NK-92 (cell line): Measurements from ENCODE around the gene NOTCH2.

Experiments used
- DNase-seq: peaks from one replicate; lab custom pipeline; 2025; ENCODE audit not compliant: unreplicated experiment; lab: John Stamatoyannopoulos, UW

NOTCH2 gene

DNA sequence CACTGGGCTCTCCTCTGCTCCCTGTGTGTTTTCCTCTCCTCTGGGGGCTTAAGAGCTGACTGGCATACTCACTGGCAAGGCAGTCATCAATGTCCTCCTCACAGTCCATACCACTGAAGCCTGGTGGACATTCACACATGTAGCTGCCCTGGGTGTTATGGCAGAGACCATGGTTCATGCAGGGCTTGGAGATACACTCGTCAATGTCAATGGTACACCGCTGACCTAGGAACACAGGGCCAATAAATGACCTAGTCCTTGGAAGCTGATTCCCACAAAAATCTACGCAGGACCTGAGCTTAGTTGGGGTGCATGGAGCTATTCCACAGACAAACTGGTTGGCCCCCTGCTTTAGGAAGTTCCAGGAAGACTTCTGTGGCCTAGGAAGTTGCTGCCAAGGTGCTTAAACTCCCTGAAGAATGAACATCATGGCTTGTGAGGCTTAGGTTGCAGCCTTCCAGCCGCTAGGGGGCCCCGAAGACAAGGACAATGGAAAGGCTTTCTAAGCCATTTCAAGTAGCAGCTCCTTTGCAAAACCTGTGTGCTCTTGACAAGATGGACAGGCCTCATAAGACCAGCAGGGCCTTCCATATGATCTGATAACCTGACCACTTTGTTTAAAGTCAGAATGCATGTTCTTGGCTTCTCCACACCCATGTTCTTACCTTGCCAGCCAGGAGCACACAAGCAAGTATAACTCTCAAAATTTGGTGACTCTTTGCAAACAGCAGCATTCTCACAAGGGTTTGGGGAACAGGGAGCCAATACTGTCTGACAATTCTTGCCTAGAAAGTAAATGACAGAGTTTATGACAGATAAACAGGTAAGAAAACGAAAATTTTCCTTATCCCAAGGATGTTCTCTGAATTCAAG is 120.9 kb downstream of the NOTCH2 start:
- no peak for DNase-seq

DNA sequence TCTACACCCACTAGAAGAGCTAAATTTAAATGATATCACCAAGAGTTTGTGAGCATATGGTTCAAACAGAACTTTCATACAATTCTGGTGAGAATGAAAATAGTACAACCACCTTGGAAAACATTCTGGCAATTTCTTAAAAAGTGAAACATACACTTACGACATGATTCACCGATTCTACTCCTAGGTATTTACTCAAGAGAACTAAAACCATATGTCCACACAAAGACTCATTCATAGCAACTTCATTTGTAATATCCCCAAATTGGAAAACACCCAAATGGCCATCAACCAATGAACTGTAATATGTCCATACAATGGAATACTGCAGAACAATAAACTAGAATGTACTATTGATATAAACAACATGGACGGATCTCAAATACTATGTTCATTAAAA is 122.0 kb downstream of the NOTCH2 start:
- DNase-seq: no peak

DNA sequence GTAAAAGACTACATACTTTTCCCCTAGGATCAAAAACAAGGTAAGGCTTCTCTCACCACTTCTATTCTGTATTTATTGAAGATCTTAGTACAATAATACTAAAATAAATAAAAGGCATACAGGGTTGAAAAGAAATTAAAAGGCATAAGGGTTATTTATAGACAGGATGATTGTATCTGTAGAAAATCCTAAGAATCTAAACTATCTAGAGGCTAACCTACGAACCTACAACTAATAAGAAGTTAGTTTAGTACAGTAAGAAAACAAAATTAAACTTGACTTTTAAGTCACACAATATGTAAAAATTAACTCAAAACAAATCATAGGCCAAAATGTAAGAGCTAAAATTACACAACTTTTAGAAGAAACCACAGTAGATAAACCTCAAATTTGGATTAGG is 122.7 kb downstream of the NOTCH2 start:
- DNase-seq: no peak

DNA sequence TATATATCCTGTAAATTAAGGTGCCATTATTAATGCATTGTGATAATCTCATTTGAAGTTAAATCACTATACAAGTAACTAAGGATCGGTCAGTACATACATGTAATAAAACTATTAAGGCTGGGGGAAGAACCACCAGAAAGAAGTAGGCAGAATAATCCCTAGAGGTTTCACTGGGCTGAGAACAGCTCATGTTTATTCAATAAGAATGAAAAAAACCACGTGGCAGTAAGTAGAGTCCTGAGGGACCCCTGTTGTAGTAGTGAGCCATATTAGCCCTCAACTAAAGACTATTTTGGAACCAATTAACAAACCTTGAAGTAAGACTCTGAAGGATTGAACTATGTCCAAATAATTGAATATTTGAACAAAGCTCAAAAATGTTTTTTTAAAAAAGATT is 126.2 kb downstream of the NOTCH2 start:
- DNase-seq: no peak

DNA sequence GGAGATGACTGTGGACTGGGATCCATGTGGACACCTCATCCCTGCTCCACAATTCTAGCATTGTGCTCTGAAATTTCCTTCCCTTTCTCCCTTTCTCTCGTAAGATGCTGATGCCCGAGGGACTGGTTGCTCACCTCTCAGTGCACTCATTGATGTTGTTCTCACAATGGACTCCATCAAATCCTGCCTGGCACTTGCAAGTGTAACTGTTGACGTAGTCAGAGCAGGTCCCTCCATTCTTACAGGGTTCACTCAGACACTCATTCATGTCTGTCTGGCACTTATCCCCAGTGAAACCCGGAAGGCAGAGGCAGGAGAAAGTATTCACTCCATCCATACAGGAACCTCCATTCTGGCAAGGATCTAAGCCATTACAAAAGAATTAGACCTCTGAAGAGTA is 128.1 kb downstream of the NOTCH2 start:
- no peak for DNase-seq

DNA sequence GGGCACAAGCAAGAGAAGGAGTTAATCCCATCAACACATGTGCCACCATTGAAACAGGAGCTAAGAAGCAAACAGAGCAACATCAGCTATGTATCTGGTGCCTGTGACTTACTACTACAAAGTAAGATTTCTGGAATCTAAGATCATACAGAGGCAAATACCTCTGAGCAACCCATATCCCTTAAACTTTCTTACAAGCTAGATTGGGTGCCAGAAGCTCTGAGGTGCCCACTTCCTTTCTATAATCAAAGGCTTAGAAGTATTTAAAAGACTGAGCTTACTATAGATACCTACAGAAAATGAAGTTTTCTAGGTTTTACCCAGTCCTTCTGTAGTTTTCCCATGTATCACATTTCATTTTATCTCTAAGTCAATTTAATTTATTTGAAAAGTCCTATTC is 128.8 kb downstream of the NOTCH2 start:
- DNase-seq: no peak

DNA sequence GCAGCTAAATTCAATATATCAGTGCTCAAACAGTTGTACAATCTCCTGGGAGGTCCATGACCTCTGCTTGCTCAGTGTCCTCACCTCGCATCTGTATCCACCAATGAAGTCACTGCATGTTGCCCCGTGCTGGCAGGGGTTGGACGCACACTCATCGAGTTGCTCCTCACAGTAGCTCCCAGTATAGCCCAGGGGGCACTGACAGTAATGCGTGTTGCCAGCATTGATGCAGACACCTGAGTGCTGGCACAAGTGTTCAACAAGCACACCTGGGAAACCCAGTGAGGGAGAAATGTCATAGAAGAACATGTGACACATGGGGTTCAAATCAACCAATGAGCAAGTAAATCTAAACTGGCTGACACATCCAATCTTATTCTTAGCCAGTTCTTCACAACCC is 132.3 kb downstream of the NOTCH2 start:
- DNase-seq: no peak

DNA sequence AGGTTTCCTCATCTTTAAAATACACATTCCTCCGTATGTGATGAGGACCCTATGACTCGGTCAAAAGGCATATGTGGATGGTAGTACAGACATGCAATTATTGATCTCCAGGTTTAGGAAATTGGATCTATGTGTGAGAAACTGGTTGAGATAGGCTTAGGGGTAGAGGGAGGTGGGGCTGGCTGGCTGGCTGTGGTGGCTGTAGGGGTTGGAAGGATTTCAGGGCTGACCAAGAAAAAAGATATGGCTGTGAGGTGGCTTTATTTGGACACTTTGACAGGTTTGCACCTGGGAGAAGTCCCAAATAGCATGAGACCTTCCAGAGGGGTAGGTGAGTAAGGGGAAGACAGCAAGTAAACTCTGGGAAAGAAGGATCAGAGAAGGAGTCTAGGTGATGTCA is 133.5 kb downstream of the NOTCH2 start:
- DNase-seq: no peak

DNA sequence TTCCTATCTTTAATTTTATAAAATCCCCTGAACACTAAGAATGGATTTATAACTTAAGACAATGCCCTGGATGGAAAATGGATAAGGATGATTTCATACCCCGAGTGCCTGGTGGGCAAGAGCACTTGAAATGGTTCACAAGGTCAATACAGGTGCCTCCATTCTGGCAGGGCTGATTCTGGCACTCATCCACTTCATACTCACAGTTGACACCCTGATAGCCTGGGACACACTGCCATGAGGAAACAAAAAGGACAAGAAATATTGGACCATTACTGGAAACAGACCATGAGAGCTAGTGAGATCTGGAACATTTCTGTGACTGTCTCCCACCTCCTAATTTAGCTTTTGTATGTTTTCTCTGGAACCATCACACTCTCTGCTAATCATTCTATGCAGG is 134.1 kb downstream of the NOTCH2 start:
- no peak for DNase-seq

DNA sequence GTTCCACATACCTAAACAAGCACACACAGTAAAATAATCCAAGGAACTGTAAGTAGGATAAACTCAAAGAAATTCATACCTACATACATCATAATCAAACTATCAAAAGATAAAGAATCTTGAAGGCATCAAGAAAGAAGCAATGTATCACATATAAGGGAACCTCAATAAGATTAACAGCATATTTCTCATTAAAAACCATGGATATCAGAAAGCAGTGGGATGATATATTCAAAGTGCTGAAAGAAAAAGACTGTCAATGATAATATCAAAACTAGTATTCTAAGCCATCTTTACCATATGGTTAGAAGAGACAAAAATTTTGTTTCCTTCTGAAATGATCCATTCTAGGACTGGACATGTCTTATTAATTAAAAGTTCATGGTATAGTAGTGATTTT is 136.1 kb downstream of the NOTCH2 start:
- DNase-seq: no peak

DNA sequence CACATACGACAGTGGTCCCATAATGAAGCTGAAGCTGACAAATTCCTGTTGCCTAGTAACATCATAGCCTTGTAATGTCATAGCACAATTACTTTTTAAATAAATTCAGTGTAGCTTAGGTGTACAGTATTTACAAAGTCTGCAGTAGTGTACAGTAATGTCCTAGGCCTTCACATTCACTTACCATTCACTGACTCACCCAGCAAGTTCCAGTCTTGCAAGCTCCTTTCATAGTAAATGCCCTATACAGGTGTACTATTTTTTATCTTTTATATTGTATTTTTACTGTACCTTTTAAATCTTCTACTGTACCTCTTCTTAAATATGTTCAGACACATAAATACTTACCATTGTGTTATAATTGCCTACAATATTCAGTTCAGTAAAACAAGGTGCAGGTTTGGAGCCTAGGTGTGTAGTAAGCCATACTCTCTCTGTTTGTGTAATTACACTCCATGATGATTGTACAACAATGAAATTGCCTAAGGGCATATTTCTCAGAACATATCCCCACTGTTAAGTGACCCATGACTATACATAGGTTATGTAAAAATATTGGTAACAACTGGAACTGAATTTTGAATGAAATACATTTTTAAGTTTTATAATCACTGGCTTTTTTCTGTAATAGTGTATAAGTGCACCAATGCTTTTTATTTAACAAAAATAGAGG is 139.7 kb downstream of the NOTCH2 start:
- DNase-seq: no peak

DNA sequence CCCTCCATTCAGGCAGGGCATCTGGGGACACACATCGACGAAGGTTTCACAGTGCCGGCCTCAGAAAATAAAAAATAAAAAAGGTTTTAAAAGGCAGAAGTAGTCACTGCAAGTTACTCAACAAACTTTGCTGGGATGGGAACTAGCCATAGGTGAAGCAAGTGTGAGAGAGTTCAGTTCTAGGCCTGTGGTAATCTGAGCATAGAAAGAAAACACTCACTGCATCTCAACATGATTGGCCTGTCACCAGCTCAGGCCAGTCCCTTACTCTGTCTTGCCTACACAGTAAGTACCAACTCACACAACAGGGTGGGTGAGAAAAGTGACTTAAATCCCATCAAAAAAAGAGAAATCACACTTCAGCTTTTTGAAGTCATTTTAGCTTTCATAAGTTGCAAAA is 142.9 kb downstream of the NOTCH2 start:
- DNase-seq: no peak

DNA sequence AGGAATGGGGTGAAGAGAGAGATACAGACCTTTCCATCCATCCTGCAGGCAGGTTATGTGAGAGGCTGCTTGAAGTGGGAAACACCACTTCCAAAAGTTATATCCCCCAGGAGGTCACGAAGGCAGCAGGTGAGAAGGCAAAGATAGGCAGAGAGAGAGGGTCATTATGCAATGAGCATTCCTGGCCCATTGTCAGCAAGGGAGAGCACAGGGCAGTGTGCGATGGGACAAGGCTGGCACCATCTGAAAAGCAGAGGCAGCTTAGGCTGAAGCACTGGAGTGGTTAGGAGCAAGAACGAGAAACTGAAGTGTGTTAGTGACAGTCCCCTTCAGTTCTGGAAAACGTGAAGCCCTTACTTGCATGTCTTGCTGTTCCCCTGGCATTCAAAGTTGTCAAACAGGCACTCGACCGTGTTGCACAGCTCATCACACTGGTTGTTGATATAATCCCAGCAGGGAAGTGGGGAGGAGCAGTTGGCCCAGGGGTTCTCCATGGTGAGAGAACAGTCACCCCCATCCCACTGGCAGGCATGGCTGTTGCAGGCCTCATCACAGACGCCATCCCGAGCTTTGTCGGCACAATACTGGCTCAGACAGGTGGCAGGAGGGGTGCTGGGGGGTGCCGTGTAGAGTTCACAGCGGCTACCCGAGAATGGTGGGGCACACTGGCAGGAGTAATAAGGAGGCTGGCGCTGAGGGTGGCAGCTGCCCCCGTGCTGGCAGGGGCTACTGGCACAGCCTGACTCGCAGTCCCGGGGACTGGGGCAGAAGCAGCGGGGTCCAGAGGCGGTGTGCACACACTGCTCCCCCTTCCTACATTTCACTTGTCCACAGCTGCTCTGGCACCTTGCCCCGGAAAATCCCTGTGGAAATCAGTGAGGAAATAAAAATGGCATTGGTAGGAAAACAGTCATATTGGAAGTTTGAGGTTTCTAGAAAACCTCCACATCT is 144.2 kb downstream of the NOTCH2 start:
- no peak for DNase-seq

DNA sequence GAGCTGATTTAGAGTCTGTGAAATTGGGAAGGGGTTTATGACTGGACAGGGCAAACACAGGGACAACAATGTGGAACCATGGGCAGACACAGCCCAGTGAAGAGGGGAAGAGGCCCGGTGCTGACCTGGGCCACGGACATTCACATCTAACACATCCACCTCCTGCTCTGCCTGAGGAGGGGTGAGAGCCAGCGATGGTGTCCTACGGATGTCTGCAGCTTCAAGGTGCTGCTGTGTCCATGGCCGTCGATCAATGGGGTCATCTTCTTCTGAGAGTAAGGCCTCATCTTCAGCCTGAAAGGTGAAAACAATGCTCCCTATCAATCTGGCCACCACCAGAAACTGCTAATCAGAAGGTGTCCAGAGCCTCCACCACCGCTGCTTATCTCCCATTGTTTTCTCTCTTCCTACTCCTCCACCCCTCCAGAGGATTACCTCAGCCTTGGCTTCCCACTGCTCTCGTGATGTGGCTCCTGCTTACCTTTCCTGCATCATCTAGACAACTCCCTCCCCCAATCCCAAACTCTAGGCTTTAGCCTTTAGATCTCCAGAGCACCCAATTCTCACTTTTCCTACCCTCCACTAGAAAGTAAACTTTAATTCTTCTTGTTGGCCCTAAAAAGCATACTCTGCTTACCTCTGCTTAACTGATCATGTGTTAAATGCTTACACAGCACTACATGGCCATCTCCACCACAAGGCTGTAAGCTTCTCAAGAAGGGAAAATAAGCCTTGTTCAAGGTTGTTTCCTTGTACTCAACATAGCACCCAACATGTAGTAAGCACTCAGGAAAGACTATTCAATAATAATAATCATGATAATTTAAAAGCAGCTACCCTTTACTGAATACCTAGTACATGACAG is 149.1 kb downstream of the NOTCH2 start:
- DNase-seq: no peak

DNA sequence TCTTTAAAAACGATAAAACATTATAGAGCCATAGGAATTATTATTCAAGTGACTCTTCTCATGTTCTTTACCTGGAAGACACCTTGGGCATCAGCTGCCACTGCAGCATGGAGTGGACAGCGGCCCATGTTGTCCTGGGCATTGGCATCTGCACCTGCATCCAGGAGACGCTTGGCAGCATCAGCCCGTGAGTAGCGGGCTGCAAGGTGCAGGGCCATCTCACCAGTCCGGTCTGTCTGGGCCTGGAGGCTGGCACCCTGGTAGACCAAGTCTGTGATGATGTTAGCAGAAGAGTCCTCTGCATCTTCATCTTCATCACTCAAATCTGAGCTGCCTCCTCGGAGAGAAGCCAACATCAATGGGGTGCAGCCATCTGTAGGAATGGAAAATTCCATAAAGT is 150.2 kb downstream of the NOTCH2 start:
- no peak for DNase-seq

DNA sequence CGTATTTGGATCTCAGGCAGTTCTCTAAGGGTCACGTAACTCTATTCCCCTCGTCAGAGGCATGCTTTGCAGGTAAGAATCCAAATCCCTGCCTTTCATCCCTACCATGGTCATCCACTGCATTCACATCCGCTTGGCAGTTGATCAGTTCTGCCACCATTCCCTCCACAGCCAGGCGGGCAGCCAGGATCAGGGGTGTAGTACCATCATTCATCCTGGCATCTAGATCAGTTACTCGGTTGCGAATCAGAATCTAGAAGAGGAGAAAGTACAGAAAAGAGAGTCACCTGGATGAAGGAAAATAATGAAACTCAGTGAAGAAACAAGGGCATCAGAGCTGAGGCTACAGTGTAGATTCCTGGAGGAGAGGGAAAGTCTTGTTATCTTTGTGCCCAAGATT is 151.2 kb downstream of the NOTCH2 start:
- no peak for DNase-seq

DNA sequence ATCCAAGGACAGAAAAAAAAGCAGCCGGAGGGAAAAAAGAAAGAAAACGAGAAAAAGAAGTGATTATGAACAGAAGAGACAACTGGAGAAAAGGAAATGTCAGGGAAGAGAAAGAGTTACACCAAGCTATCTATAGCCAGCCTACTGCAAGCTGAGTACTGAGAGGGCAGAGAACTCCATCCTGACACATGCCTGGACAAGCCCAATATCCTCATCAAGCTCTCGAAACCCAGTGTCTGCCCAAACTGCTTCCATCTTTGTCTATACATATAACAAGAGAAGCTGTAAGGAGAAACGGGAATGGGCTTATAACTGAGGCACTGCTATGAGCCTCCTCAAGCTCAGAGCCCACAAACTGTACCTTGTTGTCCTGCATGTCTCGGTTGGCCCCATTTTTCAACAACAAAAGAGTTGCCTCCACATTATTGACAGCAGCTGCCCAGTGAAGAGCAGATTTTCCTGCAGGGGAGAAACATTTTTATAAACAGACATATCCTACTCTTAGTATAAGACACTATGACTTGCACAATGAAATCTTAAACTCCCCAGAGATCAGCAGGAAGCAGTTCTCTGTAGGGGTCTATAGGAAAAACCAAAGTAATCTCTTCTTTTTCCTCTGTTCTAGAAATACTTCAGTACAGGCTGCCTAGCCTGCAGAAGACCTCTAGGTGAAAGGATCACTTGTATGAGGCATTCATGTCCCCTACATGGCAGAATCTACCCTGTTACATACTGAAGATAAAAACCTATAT is 152.0 kb downstream of the NOTCH2 start:
- no peak for DNase-seq

DNA sequence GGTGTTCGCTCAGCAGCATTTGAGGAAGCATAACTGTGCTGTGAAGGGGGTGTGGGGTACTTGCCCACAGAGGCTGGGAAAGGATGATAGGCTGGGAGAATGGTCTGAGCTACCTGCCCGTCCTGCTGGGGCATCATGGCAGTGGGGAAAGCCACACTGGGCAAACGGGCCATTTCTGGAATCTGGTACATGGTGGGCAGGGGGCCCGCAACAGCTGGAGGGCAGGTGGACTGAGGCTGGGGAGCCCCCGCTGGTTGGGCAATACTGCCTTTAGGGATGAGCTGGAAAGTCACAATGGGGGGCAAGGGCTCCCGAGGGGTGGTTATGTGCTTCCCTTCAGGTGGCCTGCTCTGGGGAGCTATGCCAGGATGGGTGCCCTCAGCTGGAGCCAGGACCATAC is 153.9 kb downstream of the NOTCH2 start:
- no peak for DNase-seq

DNA sequence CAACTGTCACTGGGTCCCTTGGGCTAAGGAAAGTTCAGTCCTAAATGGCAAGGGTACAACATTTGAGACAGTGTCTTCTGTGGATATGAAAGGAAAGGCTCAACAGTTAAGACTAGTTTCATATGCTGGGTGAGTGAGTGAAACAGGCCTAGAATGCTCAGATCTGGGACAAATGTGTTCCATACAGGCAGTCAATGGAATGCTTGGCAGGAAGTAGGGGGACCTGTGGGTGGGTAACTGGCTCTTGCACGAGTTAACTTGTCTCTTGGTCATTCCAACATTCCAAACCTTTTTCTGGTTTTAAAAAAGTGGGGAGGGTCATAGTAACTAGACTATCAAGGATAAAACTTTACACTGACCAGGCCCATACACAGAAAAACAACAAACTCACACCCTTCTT is 155.4 kb downstream of the NOTCH2 start:
- no peak for DNase-seq

DNA sequence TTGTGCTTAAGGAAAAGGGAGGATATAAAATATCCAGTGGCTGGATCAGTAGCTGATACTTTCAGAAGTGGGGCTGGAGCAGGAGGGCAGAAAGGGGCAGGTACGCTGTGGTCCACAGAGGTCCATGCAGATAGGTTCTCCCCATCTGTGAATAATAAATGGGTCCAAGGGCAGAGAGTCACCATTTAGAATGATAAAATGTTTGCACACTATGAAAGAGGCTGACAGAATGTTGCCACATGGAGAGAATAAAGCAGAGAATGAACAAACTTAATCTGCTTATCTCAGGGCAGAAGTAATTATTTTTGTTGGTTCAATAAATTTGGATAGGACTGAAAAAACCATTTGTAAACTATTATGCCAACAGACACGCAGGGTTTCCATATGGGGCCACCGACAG is 156.5 kb downstream of the NOTCH2 start:
- no peak for DNase-seq
